Activated CD8-positive, alpha-beta memory T cell treated with anti-CD3 and anti-CD28 coated beads, Interleukin-2, amount 50 U/mL, for 24 hours (primary cell): ENCODE measurements around the gene HS1BP3.

Experiments used
- DNase-seq: peaks from one replicate; pipeline ENCODE4 v3.0.0-alpha.2; 2020; ENCODE audit errors: extremely low read depth

HS1BP3 gene

GRCh38 chr2:20599861-20600461 lies 50.9 kb downstream of the HS1BP3 start:
- DNase-seq = no peak

- DNase-seq = no peak
Measured at GRCh38 chr2:20599001-20599600, 51.8 kb downstream of the HS1BP3 start.

- DNase-seq = no peak
Measured at GRCh38 chr2:20597860-20598183, 53.1 kb downstream of the HS1BP3 start.

DNA sequence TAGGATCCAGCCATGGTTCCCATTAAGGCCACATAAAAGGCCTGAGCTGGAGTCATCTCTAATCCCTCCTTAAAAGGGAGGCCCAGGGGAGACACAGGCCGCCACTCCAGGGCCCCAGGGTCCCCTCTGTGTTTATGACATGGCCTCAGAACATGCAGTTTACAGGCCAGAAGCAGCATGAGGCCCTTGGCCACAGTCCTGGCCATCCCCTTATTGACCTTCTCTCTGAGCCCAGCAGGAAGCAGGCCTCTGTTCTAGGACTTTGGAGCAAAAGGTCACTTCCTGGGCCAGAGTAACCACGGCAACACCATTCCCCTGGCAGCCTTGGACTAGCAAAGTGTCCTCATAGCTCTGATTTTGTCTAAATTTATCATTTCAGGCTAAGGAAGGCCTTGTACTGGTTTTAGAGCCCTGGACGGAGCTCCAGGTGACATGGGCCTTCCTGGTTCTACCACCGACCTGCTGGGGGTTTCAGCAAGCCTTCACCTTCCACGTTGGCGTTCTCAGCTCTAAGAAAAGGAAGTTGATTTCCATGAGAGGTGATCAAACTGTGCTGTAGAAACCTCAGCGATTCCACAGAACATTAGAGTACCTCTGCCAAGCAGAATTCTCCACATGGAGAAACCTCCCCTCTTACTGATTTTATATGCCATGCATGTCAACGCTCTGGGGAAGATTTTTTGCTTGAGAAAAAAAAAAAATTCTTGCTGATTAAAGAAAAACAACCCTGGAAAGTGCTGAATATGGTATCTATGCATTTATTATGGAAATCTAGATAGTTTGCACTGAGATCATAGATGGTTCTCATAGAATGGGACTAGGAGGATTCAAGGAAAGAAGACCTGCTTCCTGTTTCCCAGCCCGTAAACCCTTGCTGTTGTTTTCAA lies 53.7 kb downstream of the HS1BP3 start:
- no peak for DNase-seq

DNA sequence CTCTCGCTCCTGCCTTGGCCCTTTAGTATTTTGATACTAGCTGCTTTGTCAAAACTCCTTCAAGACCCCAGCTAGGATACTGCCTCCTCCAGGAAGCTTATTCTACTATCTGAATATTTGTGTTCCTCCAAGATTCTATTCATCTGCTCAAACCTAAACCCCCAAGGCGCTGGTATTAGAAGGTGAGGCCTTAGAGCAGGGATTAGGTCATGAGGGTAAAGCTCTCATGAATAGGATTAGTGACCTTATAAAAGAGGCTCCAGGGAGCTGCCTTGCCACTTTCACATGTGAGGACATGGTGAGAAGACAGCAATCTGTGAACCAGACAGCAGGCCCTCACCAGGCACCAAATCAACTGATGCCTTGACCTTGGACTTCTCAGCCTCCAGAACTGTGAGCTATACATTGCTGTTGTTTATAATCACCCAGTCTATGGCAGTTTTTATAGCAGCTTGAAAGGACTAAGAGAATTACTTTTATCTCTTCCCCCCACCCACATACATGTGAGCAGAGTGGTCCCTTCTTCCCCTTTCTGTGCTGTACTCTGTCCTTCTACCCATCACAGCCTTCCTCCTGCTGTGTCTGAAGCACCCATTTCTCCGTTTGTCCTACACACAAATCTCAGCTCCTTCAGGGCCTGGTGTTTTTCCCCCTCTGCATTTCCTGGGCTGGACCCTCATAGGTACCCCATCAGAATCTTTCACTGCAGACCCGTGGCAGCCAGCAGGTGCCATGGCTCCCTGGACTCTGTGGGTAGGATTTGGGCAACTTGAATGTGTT lies 54.5 kb downstream of the HS1BP3 start:
- no peak for DNase-seq

DNA sequence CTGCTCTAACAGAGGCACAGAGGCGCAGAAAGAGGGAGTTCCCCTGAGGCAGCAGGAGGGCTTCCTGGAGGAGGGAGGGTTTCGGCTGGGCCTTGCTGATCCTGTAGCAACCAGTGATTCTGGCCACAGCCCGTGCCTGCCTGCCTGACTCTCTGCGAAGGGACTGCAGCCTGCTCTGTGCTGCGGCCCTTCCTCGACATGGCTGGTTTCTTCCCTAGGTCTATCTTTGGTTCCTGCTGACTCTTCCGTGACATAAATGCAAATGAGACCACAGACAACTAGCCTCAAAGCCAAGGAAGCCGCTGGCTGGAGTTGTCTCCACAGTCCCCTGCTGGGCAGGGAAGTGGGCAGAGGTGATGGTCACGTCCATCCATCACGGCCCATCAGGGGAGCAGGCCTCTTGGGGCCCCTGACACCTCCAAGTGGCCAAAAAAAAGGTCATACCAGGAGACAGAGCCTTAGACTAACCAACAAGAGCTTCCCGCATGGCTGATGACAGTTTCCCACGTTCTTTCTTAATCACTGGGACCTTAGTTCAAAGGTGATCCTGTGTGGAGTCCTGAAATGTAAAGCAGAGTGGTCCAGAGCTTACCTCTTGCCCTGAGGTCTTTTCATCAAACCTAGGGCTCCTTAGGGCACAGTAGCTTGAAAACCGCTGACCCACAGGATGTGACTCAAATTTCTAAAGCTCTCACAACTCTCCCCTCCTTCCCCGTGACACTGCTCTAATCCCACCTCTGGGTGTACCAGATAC lies 55.3 kb downstream of the HS1BP3 start:
- no peak for DNase-seq

GRCh38 chr2:20594957-20595356 lies 55.9 kb downstream of the HS1BP3 start:
- no peak for DNase-seq

DNA sequence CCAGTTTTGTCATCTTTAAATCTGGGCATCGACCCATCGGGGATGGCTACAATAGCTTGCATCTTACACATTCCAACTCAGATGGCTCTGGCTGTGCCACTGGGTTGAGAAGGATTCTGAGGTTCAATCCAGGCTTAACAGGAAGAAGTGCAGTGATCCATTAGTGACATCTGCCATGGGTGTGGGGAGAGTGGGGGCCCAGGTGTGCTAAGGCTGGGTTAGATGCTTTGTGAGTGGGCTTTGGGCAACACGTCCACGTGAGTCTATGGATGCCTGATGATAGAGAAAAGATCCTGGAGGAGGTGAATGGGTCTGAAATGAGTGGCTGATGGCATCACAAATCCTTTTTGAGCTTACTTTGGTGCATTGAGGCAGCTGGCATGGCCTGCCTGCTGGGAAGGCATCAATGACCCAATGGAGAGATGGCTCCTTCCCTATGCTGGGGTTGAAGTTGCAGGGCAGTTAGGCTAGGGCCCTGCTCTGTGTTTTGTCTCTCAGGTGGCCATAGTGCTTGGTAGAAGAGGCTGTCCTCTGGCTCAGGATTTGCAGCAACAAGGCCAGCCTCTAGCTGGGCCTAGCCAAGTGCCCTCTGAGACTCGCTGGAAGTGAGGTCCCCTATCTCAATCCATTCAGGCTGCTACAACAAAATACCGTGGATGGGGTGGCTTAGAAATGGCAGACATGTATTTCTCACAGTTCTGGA lies 56.7 kb downstream of the HS1BP3 start:
- DNase-seq = no peak

GRCh38 chr2:20593072-20594034 lies 57.5 kb downstream of the HS1BP3 start:
- no peak for DNase-seq

DNA sequence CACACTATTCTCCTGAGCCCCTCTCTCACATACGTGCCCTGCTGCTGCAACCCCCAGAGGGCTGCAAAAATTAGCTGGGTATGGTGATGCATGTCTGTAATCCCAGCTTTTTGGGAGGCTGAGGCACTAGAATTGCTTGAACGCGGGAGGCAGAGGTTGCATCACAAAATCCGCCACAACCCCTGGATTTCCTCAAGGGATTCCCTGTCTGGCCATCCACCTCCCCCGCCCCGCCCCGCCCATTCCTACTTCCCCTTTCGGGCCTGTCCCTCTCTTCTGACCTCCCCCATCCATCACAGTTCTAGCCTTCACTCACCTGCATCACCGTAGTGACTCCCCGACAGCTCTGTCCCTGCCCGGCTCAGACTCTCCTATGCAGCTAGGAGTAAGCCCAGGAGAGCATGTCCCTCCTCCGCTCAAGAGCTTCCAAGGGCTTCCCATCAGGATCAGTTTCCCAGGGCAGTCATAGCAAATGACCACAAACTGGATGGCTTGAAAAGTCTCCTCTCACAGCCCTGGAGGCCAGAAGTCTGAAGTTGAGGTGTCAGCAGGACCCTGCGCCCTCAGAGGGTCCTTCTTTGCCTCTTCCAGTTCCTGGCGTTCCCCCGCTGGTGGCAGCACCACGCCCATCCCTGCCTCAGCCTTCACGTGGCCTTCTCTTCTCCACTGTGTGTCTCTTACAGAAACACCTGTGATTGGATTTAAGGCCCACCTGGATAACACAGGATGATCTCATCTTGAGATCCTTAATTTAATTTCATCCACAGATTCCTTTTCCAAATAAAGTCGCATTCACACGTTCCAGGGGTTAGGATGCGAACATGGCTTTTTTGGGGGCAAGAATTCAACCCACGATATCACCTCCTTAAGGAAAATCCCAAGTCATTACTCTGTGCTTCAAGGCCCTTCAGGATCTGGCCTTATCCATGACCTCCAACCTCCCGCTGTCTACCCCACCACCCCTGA lies 58.5 kb downstream of the HS1BP3 start:
- no peak for DNase-seq

GRCh38 chr2:20590704-20591515 lies 60.0 kb downstream of the HS1BP3 start:
- no peak for DNase-seq

- no peak for DNase-seq
Measured at GRCh38 chr2:20589975-20590703, 60.8 kb downstream of the HS1BP3 start.

DNA sequence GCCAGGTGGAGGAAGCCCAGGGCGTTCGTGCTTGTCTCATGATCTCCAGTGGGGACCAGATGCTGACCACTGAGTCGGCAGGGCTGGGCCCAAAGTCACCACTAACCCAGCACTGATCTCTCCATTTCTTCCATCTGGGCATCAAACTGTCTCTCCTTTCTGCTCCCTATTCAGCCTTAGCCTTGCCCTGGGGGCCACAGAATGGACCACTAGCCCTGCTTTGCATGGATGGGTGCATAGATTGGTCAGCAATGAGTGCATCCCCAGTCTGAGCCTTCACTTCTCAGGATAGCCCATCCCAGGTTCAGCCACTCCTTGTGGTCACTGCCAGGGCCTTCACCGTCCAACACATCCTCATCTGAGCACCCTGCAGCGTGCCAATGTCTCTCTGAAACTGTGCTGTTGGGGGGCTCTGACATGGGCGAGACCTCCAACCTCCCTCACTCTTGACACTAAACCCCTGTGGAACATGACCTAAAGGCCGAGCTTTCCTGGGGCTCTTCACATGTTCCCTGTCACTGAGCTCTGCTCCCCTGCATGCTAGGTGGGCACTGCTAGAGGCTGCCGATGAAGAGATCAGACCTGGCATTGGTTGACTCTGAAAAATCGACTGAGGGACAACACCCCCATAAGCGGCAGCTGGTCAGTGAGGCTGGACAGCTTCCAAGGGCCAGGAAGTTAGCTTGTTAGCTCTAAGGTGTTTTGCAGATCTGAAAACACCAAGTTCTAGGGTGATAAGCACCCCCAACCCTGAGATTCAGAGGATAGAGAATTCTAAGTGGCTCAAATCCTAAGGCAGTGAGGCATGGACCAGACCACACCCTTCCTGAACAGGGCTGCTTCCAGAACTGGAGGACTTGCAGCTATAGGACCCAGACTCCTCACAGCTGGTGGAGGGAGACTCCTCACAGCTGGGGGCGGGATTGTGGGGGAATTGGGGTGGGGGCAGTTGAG lies 61.7 kb downstream of the HS1BP3 start:
- no peak for DNase-seq

DNA sequence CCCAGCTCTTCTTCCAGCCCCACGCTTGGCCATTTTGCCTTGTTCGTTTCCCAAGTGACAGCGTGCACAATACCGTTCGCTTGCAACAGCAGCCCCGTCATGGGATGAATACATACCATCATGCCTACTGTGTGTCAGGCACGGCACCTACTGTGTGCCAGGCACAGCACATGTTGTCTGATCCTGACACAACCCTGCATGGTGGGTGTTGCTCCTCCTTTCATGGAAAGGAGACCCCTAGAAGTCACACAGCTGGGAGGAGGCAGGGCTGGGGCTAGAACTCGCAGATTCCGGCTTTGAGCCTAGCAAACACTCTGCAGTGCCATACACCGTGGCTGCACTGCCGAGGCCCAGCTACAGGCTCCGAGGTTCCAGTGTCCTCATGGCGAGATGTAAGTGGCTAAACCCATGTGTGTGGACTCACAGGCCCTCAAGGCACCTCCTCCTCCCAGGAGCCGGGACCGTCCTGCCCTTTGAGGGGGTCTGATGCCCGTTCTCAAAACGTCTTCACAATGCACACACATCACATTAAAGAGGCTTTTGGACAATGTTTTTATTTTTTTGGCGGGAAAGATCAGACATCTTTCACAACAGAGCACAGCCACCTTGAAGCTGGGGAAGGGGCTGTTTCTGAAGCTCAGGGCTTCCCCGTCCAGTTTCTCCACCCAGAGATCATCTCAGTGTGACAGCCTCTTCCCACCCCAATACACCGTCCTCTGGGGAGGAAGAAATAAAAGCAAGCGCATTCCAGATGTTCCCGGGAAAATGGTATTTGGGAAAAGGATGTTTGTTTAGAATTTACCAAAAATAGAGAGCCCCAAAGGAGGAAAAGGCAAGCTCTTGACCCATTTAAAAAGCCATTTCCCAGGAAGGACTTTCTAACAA lies 64.9 kb downstream of the HS1BP3 start:
- DNase-seq = no peak

DNA sequence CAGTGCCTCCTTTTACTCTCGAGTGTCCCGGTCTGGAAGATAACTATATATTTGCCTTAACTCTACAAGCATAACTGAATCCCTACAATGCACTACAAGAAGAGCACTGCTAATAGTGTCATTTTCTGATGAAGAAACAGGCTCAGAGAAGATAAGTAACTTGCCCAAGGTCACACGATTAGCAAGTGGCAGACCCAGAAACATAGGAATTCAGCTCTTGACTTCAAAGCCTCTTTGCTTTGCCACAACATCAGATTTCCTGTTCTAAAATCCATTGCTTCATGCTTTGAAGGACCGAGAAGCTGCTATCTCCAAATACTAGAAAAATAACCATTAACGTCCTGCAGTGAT lies 65.6 kb downstream of the HS1BP3 start:
- DNase-seq = no peak
